Lung (tissue), 12 donors: ENCODE data around the gene ILKAP. TPM values are rescaled to one million over a fixed set of nuclear protein-coding genes. Genes with fewer than 3 reads are reported as not detected.

ENCODE experiments used
- ATAC-seq: fragments of 200-7000 bp; cut with Tn5 transposase; one replicate; pipeline ENCODE4 v1.9.1; 2020; ENCODE audit warnings: moderate number of reproducible peaks; ENCODE audit not compliant: insufficient read depth, low FRiP score
- DNase-seq, 3 donors: peaks; one replicate each; pipeline ENCODE4 v3.0.0-alpha.2; 2013 to 2017
- H3K27ac ChIP-seq, 2 donors: one replicate each; pipeline ENCODE4 v1.5.1; 2013; ENCODE audit warnings: mild to moderate bottlenecking in 2 of 2, moderate library complexity in 2 of 2, control low read depth in 1 of 2, inconsistent platforms in 1 of 2, low read depth in 1 of 2, low read length in 1 of 2
- H3K27me3 ChIP-seq, 3 donors: one replicate each; pipeline ENCODE4 v1.5.1; 2013; ENCODE audit warnings: low read length in 2 of 3; ENCODE audit not compliant: control insufficient read depth in 3 of 3, insufficient read depth in 3 of 3
- H3K36me3 ChIP-seq, 4 donors: one replicate each; pipeline ENCODE4 v1.5.1; 2013; ENCODE audit warnings: low read length in 4 of 4, mild to moderate bottlenecking in 1 of 4, moderate library complexity in 1 of 4; ENCODE audit not compliant: control insufficient read depth in 4 of 4, insufficient read depth in 4 of 4
- H3K4me1 ChIP-seq, 5 donors: one replicate each; pipeline ENCODE4 v1.5.1; 2013; ENCODE audit warnings: low read length in 5 of 5, mild to moderate bottlenecking in 2 of 5, moderate library complexity in 1 of 5; ENCODE audit not compliant: control insufficient read depth in 5 of 5, insufficient read depth in 5 of 5
- H3K4me3 ChIP-seq: one replicate; pipeline ENCODE4 v1.5.1; 2013; ENCODE audit warnings: mild to moderate bottlenecking, control low read depth, moderate library complexity
- H3K9ac ChIP-seq, 2 donors: one replicate each; pipeline ENCODE4 v1.5.1; 2013; ENCODE audit warnings: low read length in 2 of 2, control low read depth in 1 of 2; ENCODE audit not compliant: insufficient read depth in 1 of 2
- H3K9me3 ChIP-seq, 4 donors: one replicate each; pipeline ENCODE4 v1.5.1; 2013; ENCODE audit warnings: low read length in 3 of 4, mild to moderate bottlenecking in 1 of 4, moderate library complexity in 1 of 4; ENCODE audit not compliant: control insufficient read depth in 4 of 4, insufficient read depth in 3 of 4
- WGBS, 2 donors: extraction: QIAGEN DNeasy Blood & Tissue Kit; methylation state at CpG; one replicate each; pipeline ENCODE4 v1.1.7; 2013; 5-methylcytosine and 5-hydroxymethylcytosine counted together
- polyA plus RNA-seq, 2 donors: library from polyadenylated mRNA; stranded (reverse); fragments of 200-250 nt; gene quantifications; one replicate each; pipeline ENCODE4 v1.2.1, GENCODE V29; 2013
- total RNA-seq, 2 donors: library from RNA; depleted of rRNA in 1 of 2; stranded (reverse); fragments of >200 nt in 1 of 2; gene quantifications; one replicate each; pipeline ENCODE4 v1.2.1, GENCODE V29; 2014 to 2021
- TF ChIP-seq, protein P1 (sequence below): IDR thresholded peaks from 2 replicates; pipeline ENCODE4 v1.5.1; 2012; ENCODE audit warnings: mild to moderate bottlenecking; ENCODE audit errors: control extremely low read depth, extremely low read depth
- donor health status: control.
- donor health status: control.
- donor health status: Bipolar disorder and iron deficiency.
- donor health status: healthy.
- donor health status: DM: yes; HTN: yes; CAD: no.

Gene ILKAP
- total and polyA plus RNA-seq, 4 donors, result 35.0 to 52.0 (median 42.1) TPM

DNA sequence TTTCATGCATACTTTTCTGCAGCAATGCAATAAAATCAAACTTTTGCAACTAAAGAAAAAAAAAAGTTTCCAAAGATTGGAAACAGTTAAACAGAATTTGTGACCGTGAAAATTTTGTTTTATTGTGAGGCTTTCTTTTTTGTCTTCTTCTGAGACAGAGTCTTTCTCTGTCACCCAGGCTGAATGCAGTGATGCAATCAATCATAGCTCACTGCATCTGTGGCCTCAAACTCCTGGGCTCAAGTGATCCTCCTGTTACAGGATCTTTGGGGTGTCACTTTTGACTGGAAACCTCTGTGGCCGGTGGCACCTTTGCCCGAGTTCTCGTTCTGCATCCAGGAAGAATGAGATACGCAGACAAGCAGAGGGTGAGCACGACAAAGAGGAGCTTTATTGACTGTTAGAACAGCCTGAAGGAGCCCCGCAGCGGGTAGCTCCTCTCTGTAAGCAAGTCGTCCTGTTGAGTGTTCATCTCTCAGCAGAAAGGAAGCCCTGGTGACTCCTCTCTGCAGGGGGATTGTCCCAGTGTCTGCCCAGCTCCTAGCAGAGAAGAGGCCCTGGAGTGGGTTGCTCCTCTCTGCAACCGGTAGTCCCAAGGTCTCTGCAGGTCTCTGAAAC lies 16.9 kb upstream of the ILKAP start:
- Histone ChIP-seq H3K9me3 (no peaks in the 10 kb centered on the region), H3K4me1 (no peaks in the 10 kb centered on the region), H3K4me3 (no peak overlapping the region), H3K27me3 (no peaks in the 10 kb centered on the region), H3K9ac (no peak overlapping the region), H3K27ac (no peak overlapping the region), H3K36me3 (no peaks in the 10 kb centered on the region)
- no peak for ATAC-seq
- TF ChIP-seq, protein P1, sequence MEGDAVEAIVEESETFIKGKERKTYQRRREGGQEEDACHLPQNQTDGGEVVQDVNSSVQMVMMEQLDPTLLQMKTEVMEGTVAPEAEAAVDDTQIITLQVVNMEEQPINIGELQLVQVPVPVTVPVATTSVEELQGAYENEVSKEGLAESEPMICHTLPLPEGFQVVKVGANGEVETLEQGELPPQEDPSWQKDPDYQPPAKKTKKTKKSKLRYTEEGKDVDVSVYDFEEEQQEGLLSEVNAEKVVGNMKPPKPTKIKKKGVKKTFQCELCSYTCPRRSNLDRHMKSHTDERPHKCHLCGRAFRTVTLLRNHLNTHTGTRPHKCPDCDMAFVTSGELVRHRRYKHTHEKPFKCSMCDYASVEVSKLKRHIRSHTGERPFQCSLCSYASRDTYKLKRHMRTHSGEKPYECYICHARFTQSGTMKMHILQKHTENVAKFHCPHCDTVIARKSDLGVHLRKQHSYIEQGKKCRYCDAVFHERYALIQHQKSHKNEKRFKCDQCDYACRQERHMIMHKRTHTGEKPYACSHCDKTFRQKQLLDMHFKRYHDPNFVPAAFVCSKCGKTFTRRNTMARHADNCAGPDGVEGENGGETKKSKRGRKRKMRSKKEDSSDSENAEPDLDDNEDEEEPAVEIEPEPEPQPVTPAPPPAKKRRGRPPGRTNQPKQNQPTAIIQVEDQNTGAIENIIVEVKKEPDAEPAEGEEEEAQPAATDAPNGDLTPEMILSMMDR, result no peak
- no peak for DNase-seq
- WGBS, 2 donors, result 80 to 85% methylated on average over 10 of the region's 10 CpGs

DNA sequence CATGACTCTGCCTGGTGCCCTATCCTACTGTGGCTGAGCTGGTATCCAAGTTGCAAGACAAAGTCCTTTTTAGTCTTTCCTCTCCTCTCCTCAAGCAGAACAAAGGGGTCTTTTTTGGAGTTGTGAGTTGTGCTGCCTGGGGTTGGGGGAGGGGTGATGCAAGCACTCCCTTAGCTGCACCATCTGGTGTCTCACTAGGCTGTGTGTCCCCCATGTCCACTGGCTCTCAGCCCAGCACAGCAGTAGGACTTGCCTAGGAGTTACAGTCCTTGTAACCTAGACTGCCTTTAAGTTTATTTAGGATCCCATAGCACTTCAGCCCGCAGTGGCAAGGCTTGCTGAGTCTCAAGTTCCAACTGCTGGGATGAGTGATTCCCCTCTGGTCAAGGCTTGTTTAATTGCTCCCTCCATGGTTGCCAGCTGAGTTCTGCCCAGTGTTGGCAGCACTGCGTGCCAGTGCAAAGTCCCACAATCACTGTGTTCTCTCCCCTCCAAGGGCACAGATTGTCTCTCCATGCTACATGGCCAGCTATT lies 13.2 kb upstream of the ILKAP start:
- WGBS, 2 donors, result 87 to 98% methylated on average over 2 of the region's 2 CpGs
- H3K27me3 ChIP-seq, result no peaks in the 10 kb centered on the region
- DNase-seq, result peak in 2 of 3 donors; percentile 18 to 32
- ATAC-seq, result no peak
- H3K36me3 ChIP-seq, result no peaks in the 10 kb centered on the region
- TF ChIP-seq, protein P1, result no peak
- no peaks in the 10 kb centered on the region for H3K9me3 ChIP-seq
- no peaks in the 10 kb centered on the region for H3K4me1 ChIP-seq
- no peak overlapping the region for H3K27ac ChIP-seq
- no peak overlapping the region for H3K4me3 ChIP-seq
- no peak overlapping the region for H3K9ac ChIP-seq

DNA sequence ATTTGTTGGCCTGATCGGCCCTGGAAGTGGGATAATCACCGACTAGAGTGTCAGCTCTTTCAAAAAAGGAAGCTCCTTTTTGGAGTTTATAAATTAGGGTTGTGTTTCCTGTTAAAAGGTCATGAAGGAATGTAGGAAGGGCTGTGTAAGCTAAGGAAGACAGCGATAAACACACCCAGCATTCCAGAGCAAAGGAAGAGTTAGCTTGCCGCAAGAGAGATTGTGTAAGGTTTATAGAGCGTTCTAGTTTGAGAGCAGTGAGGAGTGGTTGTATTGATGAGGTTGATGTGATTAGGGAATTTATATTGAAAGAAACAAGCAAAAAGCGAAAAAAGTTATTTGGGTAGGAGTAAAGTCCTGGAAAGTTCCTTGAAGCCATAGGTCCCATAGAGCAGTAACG lies 3.5 kb upstream of the ILKAP start:
- DNase-seq (no peak), ATAC-seq (no peak)
- Histone ChIP-seq H3K4me1 (peaks cover 0 to 11% (median 3%) of the 10 kb centered on the region in 5 donors), H3K27me3 (peaks cover 0 to 9% (median 5%) of the 10 kb centered on the region in 3 donors), H3K27ac (peak overlapping the region in 1 of 2 donors; percentile 71), H3K9me3 (no peaks in the 10 kb centered on the region), H3K4me3 (no peak overlapping the region), H3K36me3 (no peaks in the 10 kb centered on the region), H3K9ac (no peak overlapping the region)
- TF ChIP-seq, protein P1, result no peak
- 66 to 73% methylated on average over 7 of the region's 7 CpGs for WGBS, 2 donors
